Retinal pigment epithelial cell (primary cell): ENCODE measurements around the gene ZNF281.

Experiments
- DNase-seq: peaks from one replicate; pipeline ENCODE4 v3.0.0-alpha.2; 2010; ENCODE audit warnings: low read depth
- H3K4me3 ChIP-seq: 2 replicates; pipeline ENCODE4 v1.5.1; 2011; ENCODE audit warnings: mild to moderate bottlenecking, low read length, control low read depth, moderate library complexity
- CTCF ChIP-seq: conservative IDR thresholded peaks from 2 replicates; pipeline ENCODE4 v1.5.1; 2011; ENCODE audit warnings: low read depth, low read length, control low read depth, inconsistent platforms

Gene ZNF281

GRCh38 chr1:200372095-200372884 is 37.5 kb downstream of the ZNF281 start:
- H3K4me3 ChIP-seq = no peak overlapping the region
- DNase-seq = no peak
- TF ChIP-seq CTCF = no peak

GRCh38 chr1:200369706-200370105 is 40.1 kb downstream of the ZNF281 start:
- no peak for DNase-seq
- no peak for TF ChIP-seq CTCF
- no peak overlapping the region for H3K4me3 ChIP-seq

- H3K4me3 ChIP-seq = no peak overlapping the region
- DNase-seq = no peak
- no peak for TF ChIP-seq CTCF
These were observed 40.7 kb downstream of the ZNF281 start for GRCh38 chr1:200369131-200369530.

GRCh38 chr1:200368556-200368955 is 41.3 kb downstream of the ZNF281 start:
- DNase-seq = no peak
- no peak overlapping the region for H3K4me3 ChIP-seq
- TF ChIP-seq CTCF = no peak

- no peak overlapping the region for H3K4me3 ChIP-seq
- TF ChIP-seq CTCF = no peak
- peak; percentile 88 for DNase-seq
These were observed 41.8 kb downstream of the ZNF281 start for GRCh38 chr1:200367841-200368534.

- no peak for TF ChIP-seq CTCF
- H3K4me3 ChIP-seq = no peak overlapping the region
- peak; percentile 82 for DNase-seq
These were observed 43.1 kb downstream of the ZNF281 start for GRCh38 chr1:200366577-200367253.
